SIG-M5 treated with dmso at 0.1 percent for 504 hours (cell line): ENCODE data around the gene GNA14.
"Not testable (repeated sequence)": the region's sequence is repeated elsewhere in the genome, so short reads cannot be mapped to it uniquely, and the experiment has no call there.

Source experiments
- DNase-seq: peaks from one replicate; lab custom pipeline; 2025; ENCODE audit not compliant: unreplicated experiment; lab: John Stamatoyannopoulos, UW

The GNA14 gene

DNA sequence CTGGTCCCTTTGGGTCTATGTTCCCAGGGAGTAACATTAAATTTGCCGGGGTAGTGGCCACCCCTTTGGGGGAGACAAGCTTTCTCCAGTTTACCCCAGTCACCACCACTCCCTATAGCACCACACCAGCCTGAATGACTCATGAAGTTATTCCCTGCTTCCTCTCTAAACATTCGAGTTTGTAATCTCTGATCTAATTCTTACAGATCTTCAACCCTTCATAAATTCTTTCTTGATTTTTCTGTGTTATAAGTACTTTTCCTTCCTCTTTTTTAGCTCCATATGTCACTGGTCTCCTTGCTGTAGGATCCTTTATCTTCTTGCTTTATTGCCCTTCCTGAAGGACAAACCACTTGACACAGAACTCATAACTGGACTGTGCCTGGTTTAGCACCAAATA, 55.6 kb downstream of the GNA14 start:
- peak; percentile 4 for DNase-seq

DNA sequence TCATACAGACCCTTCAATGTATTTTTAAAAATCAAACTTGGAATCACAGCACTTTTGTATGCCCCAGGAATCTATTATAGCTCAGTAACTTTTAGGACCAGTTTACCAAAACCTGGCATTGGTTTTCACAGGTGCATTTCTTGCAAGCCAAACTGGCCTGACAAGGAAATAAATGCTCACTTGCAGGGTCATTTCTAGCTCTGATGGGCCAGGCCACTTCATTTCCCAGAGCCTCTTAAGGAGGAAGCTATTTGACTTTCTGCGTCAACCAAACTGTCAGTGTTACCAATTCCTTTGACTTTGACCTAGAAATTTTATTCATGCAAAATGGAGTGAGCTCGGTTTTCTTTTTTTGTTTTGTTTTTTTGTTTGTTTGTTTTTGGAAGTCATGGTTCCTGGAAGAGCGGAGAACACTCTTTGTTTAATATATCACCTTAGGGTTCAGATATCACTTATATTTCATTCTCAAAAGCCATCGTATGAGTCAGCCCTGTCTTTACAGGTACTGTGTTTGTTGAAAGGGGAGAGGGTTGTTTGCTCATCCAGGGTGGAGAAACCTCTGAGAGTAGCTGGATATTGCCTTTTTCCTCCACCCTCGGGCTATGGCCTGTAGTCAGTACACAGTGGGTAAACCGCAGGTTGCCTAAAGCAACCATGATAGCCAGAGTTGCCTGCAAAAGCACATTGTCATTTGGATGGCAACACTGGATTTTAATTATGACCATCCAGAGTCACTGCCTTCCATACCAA, 58.9 kb downstream of the GNA14 start:
- peak; percentile 75 for DNase-seq

DNA sequence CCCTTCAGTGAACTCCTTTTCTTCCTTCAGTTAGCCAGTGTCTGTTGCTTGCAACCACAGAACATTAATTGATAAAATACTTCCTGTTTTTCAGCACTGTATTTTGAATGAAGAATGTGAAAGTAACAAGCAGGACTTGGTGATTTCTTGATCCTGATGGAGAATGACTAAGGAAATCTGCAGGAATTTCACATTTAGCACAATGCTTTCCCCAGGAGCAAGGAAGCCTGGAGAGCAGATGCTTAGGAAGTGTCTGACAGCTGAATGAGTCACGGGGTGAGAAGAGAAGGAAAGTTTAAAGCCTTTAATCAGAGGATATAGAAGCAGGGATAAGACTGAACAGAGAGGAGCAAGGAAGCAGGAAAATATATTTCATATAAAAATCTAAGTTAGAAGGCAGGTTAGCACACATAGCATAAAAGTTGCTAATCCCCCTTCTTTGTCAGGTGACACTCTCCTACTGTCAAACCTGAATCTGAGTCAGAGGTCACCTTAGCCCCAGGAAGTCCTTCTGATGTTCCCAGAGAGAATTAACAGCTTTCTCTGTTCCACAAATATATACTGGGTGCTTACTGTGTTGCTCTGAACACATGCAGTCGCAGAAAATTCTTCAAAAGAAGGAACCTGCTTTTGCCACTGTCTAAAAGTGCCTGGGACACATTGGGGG, 59.7 kb downstream of the GNA14 start:
- DNase-seq: no peak

DNA sequence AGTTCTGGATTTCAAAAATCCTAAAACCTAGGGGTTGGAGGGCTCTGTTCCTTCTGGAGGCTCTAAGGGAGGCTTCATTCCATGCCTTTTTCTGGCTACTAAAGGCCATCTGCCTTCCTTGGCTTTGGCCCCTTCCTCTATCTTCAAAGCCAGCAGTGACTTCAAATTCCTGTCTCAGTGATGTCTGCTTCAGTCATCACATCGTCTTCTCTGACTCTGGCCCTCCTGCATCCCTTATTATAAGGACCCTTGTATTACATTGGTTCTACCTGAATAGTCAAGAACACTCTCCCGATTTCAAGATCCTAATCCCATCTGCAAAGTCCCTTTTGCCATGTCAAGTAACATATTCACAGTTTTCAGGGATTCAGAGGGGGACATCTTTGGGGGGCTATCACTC, 60.3 kb downstream of the GNA14 start:
- DNase-seq: no peak

DNA sequence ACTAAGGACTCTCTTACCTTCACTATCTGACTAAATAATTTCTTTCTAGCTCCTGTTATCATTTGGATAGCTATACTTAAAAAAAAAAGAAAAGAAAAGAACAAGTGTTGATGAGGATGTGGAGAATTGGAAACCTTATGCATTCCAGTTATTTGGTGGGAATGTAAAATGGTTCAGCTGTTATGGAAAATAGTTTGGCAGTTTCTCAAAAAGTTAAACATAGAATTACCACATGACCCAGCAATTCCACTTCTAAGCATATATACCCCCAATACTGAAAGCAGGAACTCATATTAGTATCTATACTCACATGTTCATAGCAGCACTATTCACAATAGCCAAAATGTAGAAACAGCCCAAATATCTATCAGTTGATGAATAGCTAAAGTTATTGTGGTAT, 61.1 kb downstream of the GNA14 start:
- DNase-seq: no peak

DNA sequence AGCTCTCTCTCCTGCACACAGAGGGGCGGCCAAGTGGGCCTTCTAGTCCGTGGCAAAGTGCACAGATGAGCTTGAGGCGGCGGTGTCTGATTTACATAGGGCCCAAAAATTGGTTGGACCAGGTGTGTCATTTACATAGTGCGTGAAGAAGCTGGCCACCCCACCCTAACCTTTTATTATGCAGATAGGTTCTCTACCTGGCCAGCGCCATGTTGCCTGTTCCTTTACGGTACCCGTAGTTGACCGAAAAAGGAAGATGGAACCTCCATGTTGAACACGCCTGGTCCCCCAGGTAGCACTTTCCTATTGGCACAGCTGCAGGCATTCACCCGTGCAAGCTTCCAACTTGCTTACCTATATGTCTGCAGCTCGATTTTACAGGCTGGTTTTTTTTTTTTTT, 61.5 kb downstream of the GNA14 start:
- no peak for DNase-seq

DNA sequence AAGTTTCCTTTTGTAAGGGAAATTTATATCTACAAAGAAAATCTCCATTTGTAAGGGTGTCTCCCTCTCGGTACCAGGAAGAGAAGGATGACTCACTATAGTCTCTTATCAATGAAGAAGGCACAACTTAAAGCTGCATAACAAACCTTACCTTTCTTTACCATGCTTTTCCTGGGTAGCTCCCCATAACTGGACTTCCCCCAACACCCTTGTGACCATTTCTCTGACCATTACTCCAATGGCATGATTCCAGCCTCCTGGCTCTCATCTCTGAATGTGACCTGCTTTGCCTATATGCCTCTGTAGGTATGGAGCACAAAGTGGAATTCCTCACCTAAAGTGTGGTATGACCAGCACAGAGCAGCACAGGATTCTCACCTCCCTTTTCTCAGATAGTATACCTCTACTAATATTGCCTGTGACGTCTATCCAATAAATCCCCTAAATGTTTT, 62.8 kb downstream of the GNA14 start:
- no peak for DNase-seq

DNA sequence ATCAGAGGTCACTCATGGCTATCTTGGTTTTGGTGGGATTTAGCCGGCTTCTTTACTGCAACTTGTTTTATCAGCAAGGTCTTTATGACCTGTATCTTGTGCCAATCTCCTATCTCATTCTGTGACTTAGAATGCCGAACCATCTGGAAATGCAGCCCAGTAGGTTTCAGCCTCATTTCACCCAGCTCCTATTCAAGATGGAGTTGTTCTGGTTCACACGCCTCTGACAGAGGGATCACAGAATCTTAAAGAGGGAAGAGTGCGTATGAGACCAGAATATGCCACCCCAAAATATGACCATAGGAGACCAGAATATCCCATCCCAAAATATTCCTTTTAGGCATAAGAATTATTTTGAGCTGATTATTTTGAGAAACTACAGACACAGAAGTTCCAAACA, 63.2 kb downstream of the GNA14 start:
- DNase-seq: not testable (repeated sequence)

DNA sequence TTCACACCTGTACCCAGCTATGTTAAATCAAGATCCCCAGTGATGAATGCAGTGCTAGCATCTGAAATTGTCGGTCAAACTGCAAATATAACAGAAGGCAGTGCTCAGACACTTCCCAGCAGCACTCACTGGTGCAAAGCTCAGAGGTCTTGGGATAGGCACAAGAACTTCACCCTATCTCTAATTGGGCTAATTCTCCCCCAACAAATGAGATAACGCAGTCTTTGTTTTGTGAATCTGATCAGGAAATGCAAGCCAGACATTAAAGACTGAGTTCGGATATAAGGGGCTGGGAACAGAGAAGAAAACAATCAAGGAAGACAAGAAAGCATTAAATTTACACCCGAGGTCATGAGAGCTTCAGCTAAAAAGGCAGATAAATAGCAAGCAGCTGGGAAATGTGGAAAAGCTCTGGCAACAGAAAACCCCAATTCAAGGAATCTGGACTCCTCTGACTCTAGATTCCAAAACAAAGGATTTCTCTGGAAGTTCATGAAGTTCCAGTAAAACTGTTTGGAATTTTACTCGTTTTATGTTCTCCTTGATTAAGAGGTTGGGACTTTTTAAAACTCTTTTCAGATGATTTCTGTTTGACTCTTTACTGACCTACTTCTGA, 65.1 kb downstream of the GNA14 start:
- DNase-seq: no peak

DNA sequence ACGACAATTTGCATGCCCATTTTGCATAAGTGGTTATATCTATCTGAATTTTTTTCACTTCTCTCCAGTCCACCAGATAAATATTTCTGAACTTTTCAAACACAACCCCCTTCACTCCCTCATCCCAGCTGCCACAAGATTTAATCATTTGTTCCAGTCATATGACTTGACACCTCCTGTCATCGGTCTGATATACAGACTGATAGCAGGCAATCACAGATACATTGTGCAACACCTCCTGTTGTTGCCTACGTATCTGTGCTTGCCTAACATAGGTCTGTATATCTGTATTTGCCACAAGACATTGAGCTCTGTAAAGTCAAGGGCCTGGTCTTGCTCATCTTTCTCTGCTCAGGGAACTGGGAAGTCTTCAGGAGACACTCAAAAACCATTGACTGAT, 65.6 kb downstream of the GNA14 start:
- DNase-seq: no peak

DNA sequence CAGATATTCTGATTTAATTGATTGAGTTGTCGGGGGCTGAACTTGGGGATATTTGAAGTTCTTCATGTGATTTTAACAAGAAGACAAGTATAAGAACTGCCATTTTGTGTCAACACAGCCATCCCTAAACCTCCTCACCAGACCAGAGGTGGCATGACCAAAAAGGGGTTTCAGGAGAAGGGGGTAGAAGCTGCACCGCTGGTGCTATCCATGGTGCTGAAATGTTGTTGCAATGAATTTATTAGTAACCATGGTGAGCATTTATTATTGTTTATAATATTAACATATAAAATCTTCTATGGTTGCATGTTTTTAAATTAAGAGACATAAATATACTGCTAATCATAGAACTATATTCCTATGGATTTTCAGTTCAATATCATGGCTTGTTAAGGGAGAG, 72.3 kb downstream of the GNA14 start:
- DNase-seq: no peak

DNA sequence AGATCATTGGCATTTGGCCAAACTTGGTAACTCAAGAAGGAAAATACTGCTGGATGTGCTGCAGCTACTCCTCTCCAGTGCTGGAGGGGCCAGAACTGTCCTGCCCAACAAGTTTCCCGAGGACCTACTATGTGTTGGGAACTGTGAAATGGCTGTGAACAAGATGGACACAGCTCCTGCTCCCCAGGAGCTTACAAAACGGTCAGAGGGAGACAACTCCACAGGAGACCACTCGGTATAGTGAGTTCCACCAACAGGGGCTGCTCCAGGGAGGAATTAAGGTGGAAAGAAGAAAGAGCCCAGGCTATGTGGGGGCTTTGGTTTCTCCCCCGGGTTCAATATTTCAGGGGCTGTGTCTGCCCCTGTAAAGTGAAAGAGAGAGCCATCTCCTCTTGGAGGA, 78.8 kb downstream of the GNA14 start:
- no peak for DNase-seq

DNA sequence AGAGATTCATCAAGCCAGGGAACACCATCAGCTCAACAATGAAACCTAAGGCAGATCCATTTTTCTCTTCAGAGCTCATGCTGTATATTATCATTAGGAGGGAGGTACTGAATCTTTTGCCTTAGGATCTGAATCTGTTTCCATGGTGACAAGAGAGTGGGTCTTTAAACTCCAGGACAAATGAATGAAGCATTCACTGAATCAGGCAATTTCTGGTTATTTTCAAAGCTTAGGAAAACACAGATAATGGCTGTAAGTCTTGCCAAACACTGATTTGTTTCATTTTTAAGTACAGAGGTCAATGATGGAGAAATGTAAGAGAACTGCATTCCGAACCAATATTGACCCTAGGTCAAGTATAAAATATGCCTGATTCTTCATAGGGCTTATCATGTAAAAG, 84.9 kb downstream of the GNA14 start:
- DNase-seq: no peak

DNA sequence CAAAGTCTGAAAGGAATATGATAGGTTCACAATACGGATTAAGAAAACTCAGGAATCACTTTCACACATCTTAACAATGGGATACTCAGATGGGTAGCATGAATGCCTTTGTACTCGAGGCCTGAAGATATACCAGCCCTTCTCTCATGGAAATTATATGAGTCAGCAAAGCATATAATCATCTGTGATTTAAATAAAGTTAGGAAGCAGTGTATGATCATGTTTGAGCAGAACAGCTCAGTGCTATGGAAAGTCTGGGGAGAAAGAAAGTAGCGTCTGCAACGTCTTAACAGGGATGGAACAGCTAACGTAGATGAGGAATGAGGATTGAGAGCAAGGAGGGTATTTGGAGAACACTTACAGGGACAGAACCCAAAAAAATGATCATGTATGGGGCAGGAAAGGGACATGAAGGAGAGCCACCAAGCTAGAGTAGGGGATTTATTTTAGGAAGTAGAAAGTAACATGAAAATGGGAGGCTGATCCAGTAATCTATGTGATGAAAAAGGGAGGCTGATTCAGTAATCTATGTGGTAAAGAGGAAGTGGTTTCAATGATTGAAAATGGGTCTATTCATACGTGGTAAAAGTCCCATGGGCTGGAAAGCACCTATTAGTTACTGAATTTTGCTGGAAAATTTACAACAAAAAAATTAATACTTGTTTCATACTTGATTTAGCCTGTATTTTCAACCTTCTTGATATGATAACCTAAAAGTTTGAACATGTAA, 85.9 kb downstream of the GNA14 start:
- DNase-seq: peak; percentile 43

DNA sequence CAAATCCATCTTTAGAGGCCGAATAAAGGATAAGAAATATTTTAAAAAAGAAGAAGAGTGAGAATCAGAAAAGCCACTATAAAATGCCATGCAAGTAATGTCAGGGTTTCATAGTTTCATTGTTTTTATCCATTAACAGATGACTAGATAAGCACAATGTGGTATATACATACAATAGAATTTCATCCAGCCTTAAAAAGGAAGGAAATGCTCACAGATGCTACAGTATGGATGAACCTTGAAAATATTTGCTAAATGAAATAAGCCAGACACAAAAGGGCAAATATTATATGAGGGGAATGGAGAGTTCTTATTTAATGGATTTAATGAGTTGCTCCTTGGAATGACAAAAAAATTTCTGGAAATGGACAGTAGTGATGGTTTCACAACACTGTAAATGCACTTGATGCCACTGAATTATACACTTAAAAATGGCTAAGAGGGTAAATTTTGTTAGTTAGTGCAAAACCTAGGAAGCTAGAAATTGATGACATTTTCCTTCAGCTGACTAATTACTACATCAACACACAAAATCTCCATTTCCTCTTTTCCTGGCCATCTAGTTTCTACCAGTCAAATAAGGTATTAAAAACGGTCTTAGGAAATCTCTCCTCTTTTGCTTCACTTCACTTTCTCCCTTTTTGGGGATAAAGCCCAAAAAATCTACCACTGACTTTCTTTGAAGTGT, 86.6 kb downstream of the GNA14 start:
- peak; percentile 78 for DNase-seq

DNA sequence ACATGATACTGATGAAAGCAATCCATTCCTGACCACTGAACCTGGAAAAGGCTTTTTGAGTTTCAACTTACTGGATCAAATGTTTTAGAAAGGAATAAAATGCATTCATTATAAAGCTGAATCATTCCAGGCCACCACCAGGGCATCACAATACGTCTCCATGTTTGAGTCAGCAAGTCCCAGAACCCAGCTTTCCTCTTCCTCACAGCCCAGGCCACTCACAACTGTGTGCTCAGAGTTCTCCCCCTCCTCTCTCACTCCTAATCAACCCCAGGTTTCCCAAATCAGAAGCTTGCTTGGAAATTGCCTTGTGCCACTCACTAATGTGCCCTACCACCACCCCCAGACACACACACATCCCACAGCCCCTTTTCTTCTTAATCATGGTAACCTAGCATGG, 91.7 kb downstream of the GNA14 start:
- DNase-seq: no peak

DNA sequence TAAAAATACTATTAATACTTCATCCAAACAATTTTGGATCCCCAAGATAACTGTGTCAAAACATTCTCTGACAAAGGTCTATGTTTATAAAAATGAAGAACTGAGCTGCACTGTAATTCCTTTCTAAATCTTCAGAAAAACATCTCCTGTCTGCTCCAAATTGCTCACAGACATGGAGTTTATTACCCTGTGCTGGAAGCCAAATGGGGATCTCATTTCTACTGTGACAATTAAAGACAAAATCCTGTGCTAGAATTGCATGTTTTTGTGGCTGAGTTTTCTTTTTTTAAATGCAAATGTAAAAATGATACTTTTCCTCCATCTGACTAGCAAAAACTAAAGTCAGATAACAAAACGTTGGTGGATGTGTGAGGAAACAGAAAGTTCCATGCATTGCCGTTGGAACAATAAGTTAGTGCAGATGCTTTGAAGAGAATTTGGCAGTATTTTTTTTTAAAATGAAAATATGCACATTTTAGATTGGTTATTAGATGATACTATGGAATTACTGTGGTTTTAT, 93.5 kb downstream of the GNA14 start:
- no peak for DNase-seq

DNA sequence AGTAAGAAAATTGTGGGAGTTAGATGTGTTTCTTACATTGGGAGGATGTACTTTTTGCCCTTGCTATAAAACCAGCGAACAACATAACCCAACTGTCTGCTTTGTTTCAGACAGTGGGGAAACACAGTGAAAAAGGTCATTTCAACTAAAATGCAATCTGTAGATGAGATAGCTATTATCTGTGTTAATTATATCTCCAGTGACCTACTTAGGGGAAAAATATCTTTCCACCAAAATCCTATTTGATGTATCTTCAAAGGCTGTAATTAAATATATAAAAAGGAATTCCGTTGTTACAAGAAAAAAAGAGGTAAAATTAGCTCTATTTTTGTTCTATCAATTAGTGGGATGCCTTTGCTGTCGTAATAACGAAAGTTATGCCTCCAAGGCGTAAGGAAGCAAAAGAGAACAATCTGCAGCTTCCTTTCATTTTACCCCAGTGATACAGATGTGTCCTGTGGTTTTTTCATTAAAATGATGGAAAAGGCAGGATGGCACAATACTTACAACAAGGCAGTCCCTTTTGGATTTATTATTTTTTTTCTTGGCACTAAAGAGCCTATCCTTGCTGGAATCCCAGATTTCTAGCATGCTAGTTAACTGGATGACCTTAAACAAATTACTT, 100.9 kb downstream of the GNA14 start:
- DNase-seq: no peak

DNA sequence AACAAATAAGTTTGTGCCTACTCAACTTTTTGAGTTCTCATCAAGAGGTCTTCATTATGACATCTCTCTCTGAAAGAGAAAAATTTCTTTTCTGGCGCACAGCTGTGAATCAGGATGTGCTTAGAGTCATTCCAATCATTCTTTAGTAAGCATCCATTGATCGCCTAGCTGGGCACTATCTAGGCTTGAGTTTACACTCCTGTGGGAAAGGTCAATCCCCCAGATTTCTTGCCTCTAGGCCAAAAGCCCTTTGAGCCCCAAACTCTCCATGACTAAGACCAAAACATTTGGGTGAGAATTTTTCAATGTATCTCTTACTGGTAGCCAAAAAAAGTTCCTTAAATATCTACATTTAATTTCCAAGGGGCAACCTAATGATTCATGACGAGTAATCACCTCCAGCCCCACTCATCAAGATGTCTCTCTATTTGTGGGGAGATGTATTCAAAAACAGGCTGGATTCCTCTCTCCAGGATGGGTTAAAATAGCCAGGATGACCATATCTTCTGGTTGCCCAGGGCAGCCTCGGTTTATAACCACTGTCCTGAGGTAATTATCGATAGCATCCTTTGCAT, 101.7 kb downstream of the GNA14 start:
- DNase-seq: no peak

DNA sequence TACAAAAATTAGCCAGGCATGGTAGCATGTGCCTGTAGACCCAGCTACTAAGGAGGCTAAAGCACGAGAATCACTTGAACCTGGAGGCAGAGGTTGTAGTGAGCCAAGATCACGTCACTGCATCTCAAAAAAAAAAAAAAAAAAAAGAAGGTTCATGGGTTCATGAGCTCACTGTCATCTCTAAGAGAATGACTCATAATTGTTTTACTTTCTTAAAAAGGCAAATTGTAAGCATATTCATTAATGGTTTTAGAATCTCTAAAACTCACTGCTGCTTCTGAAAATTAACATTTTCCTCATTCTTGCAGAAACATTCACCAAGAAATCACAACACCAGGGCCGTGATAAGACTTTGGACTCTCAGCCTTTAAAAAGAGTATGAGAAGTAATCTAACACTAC, 103.6 kb downstream of the GNA14 start:
- no peak for DNase-seq
